Neural crest cell (in vitro differentiated cells): ENCODE measurements around the gene FBN2. TPM values are rescaled to one million over a fixed set of nuclear protein-coding genes. Genes with fewer than 3 reads are reported as not detected.

Source experiments
- DNase-seq: peaks from one replicate; pipeline ENCODE4 v3.0.0; 2021; ENCODE audit warnings: low read depth, mixed read lengths, low spot score
- H3K27ac Mint-ChIP-seq: one replicate; pipeline ENCODE4 v1.8.0; 2021; ENCODE audit warnings: mild to moderate bottlenecking, mixed read lengths; ENCODE audit not compliant: unreplicated experiment
- H3K27me3 Mint-ChIP-seq: 2 replicates; pipeline ENCODE4 v1.8.0; 2021; ENCODE audit warnings: low read depth, mild to moderate bottlenecking, mixed read lengths
- H3K36me3 Mint-ChIP-seq: 2 replicates; pipeline ENCODE4 v1.8.0; 2021; ENCODE audit warnings: low read depth, mild to moderate bottlenecking, mixed read lengths
- H3K4me1 Mint-ChIP-seq: 2 replicates; pipeline ENCODE4 v1.8.0; 2021; ENCODE audit warnings: mixed read lengths
- H3K4me3 Mint-ChIP-seq: one replicate; pipeline ENCODE4 v1.8.0; 2021; ENCODE audit warnings: mild to moderate bottlenecking, mixed read lengths
- H3K9me3 Mint-ChIP-seq: 2 replicates; pipeline ENCODE4 v1.8.0; 2021; ENCODE audit warnings: mixed read lengths
- total RNA-seq: library from RNA; stranded (reverse); gene quantifications from 2 replicates; pipeline ENCODE4 v1.2.1, GENCODE V29; 2021
- TF ChIP-seq, protein P1 (sequence below): fragments of 200-600 bp; sonication (generic); conservative IDR thresholded peaks from 2 replicates; pipeline ENCODE4 v1.5.0; 2021; ENCODE audit warnings: antibody characterized with exemption, mild to moderate bottlenecking

FBN2 gene
- total RNA-seq, 1 donor from 2014 or later = 58.3 TPM

- TF ChIP-seq, protein P1, sequence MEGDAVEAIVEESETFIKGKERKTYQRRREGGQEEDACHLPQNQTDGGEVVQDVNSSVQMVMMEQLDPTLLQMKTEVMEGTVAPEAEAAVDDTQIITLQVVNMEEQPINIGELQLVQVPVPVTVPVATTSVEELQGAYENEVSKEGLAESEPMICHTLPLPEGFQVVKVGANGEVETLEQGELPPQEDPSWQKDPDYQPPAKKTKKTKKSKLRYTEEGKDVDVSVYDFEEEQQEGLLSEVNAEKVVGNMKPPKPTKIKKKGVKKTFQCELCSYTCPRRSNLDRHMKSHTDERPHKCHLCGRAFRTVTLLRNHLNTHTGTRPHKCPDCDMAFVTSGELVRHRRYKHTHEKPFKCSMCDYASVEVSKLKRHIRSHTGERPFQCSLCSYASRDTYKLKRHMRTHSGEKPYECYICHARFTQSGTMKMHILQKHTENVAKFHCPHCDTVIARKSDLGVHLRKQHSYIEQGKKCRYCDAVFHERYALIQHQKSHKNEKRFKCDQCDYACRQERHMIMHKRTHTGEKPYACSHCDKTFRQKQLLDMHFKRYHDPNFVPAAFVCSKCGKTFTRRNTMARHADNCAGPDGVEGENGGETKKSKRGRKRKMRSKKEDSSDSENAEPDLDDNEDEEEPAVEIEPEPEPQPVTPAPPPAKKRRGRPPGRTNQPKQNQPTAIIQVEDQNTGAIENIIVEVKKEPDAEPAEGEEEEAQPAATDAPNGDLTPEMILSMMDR = no peak
- DNase-seq = no peak
Measured at GRCh38 chr5:128228521-128228920, 309.5 kb downstream of the FBN2 start.

DNA sequence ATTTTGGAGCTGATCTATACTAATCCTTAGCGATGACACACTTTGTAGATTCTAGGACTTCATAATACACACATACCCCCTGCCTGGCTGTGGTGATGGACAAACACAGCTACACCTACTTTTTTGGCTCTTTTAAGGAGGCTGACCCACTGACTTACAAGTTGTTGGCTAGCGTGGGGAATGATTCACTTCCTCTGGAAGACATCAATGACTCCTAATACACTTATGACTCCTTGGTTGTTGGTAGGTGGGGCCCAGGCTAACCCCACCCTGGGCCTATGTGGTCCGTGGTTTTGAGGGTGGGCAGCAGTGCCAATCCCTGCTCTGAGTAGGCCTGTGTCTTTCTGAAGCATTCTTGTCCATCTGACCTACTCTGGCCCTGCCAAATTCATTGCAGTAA lies 310.0 kb downstream of the FBN2 start:
- peaks cover 19% of the 10 kb centered on the region for H3K9me3 Mint-ChIP-seq
- no peak for DNase-seq
- H3K4me3 Mint-ChIP-seq = no peak overlapping the region
- no peak overlapping the region for H3K27ac Mint-ChIP-seq
- TF ChIP-seq, protein P1 = no peak
- H3K4me1 Mint-ChIP-seq = no peaks in the 10 kb centered on the region
- H3K27me3 Mint-ChIP-seq = no peaks in the 10 kb centered on the region
- H3K36me3 Mint-ChIP-seq = no peaks in the 10 kb centered on the region

More at GRCh38 chr5:128228521-128228920, 309.5 kb downstream of the FBN2 start:
- no peaks in the 10 kb centered on the region for H3K4me1 Mint-ChIP-seq
- H3K27ac Mint-ChIP-seq = no peak overlapping the region
- H3K9me3 Mint-ChIP-seq = peaks cover 19% of the 10 kb centered on the region
- no peaks in the 10 kb centered on the region for H3K27me3 Mint-ChIP-seq
- no peaks in the 10 kb centered on the region for H3K36me3 Mint-ChIP-seq
- H3K4me3 Mint-ChIP-seq = no peak overlapping the region

DNA sequence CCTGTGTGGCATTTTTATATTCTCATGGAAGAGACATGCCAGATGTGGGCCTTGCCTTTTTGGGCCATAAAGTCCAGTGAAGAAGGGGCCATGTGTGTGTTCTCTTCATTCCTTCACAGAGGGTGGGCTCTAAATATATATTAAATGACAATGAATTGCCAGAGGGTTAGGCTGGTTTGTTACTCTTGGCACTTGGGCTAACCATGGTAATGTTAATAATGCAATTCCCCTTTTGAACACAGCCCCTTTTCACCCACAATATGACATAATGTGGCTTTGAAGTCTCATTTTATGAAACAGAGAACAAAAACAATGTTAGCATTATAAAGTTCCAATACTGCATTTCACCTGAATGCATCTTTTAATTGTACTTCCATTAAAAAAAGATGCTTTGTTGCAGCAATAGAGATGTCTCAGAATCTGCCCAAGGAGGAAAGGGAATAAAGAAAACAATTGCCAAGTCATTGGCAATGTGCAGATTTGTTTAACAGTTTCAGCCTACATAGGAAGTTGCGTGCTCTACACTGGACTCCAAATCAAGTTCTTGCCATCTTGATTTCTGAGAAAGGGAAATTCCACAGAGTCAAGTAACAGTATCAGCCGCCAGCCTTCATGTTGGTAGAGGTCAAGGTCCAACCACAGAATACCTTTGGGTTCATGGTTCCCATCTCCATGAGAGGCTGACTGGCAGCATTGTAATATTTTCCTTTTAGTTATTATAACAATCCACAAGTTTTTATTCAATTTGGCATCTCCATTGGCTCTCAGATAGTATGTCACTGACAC lies 312.6 kb downstream of the FBN2 start:
- H3K27me3 Mint-ChIP-seq = no peaks in the 10 kb centered on the region
- no peaks in the 10 kb centered on the region for H3K4me1 Mint-ChIP-seq
- H3K36me3 Mint-ChIP-seq = no peaks in the 10 kb centered on the region
- H3K27ac Mint-ChIP-seq = no peak overlapping the region
- TF ChIP-seq, protein P1 = no peak
- H3K9me3 Mint-ChIP-seq = peaks cover 9% of the 10 kb centered on the region
- no peak overlapping the region for H3K4me3 Mint-ChIP-seq
- no peak for DNase-seq

DNA sequence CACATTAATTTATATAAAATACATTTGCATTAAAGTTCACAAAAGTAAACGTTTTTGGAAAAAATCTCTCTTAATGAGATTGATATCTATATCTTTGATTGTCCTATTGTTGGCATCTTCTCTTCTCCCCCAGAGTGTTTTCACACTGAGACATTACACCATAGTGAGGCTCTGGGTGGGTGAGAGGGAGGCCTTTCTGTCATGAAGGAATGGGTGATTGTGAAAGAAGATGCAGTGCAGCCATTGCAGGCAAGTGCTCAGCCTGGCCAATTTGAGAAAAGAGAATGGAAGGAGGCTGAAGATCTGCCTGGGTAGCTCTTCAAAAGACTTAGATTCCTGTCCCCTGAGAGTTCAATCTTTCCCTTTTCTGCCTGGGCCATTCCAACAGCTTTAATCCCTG lies 313.7 kb downstream of the FBN2 start:
- Mint-ChIP-seq H3K27me3 (no peaks in the 10 kb centered on the region), H3K36me3 (no peaks in the 10 kb centered on the region), H3K4me1 (no peaks in the 10 kb centered on the region)

GRCh38 chr5:128220841-128221240 lies 317.2 kb downstream of the FBN2 start:
- Mint-ChIP-seq H3K36me3 (no peaks in the 10 kb centered on the region), H3K9me3 (peaks cover 3% of the 10 kb centered on the region), H3K27me3 (no peaks in the 10 kb centered on the region), H3K27ac (no peak overlapping the region), H3K4me1 (no peaks in the 10 kb centered on the region), H3K4me3 (no peak overlapping the region)
- DNase-seq = no peak
- TF ChIP-seq, protein P1 = no peak

More for the DNA sequence above, 313.7 kb downstream of the FBN2 start:
- no peak for DNase-seq
- Mint-ChIP-seq H3K27ac (no peak overlapping the region), H3K4me3 (no peak overlapping the region), H3K9me3 (peaks cover 3% of the 10 kb centered on the region)
- TF ChIP-seq, protein P1 = no peak
